ENCODE results near the gene TOGARAM2. TPM values are rescaled to one million over a fixed set of nuclear protein-coding genes. Genes with fewer than 3 reads are reported as not detected.

Gene TOGARAM2
- total and polyA plus RNA-seq, 2 of the 13 experiments (the other 11 are each of a cell fraction or from before 2014, with no cell fraction given), result under 0.01 to 0.05 TPM

GRCh38 chr2:29035016-29035745 is 54.1 kb downstream of the TOGARAM2 start:
- Histone ChIP-seq H2AFZ (ENCODE audit: low read length) (no peak overlapping the region), H3K4me1 (ENCODE audit: insufficient read depth, low read length) (no peaks in the 10 kb centered on the region), H3K9me3 (ENCODE audit: low read length) (no peaks in the 10 kb centered on the region), H3K4me3 (replicated peaks in 1 of 3; ENCODE audit: insufficient read depth in 1 of 3, low read depth in 2 of 3, low read length in 3 of 3) (no peak overlapping the region), H3K9ac (ENCODE audit: insufficient read depth, low read depth, low read length) (no peak overlapping the region), H3K27ac (ENCODE audit: extremely low read length, insufficient read depth, low read length) (no peak overlapping the region), H3K27me3 (ENCODE audit: control insufficient read depth in 1 of 2, insufficient read depth in 2 of 2, low read length in 2 of 2) (peaks cover 2 to 22% of the 10 kb centered on the region in 2 experiments; a peak in 3 of 5 replicates), H3K79me2 (ENCODE audit: insufficient read depth, low read length) (no peaks in the 10 kb centered on the region), H4K20me1 (ENCODE audit: insufficient read depth, low read length) (no peaks in the 10 kb centered on the region), H3K36me3 (replicated peaks in 1 of 2; ENCODE audit: control insufficient read depth in 1 of 2, insufficient read depth in 2 of 2, low read length in 2 of 2) (no peaks in the 10 kb centered on the region), H3K4me2 (ENCODE audit: low read depth, low read length) (no peak overlapping the region)
- POLR2A ChIA-PET, result no interaction called here
- WGBS (ENCODE audit: low lambda C conversion rate), result 46% methylated on average over 15 of the region's 17 CpGs
- no peak for ATAC-seq
- BruUV-seq (replicated peaks), result no TSS peak
- FAIRE-seq, result no peak
- in situ Hi-C loops (cut with HindIII; ENCODE audit: extremely low pct_ligation_motif_present, low pct_unique_long_range_greater_than_20kb) (no loop called here), intact Hi-C loops (cut with micrococcal nuclease; ENCODE audit: unreplicated experiment) (no loop called here)
- DNase-seq (ENCODE audit: low spot score), result no peak
- CTCF ChIA-PET (ENCODE audit: low intra/inter-chr PET ratio, low total read pairs), result no interaction called here
- TF ChIP-seq ZNF24 (IDR thresholded peaks at IDR 0.05) (no peak), ZNF296 (CRISPR knock-in tag; conservative IDR thresholded peaks at IDR 0.05) (no peak), ZNF737 (CRISPR knock-in tag; IDR thresholded peaks at IDR 0.05; ENCODE audit: borderline replicate concordance) (no peak), CHCHD3 (CRISPR knock-in tag; IDR thresholded peaks at IDR 0.05) (no peak), ZNF839 (CRISPR knock-in tag; IDR thresholded peaks at IDR 0.05; ENCODE audit: borderline replicate concordance) (no peak), PCBP2 (optimal IDR thresholded peaks at IDR 0.05; ENCODE audit: low read depth, low read length, poor library complexity, severe bottlenecking) (no peak), ZNF138 (CRISPR knock-in tag; IDR thresholded peaks at IDR 0.05; ENCODE audit: low read depth) (no peak), ZNF282 (IDR thresholded peaks at IDR 0.05; ENCODE audit: partially characterized antibody) (no peak), ZNF441 (CRISPR knock-in tag; IDR thresholded peaks at IDR 0.05; ENCODE audit: borderline replicate concordance) (no peak), ZC3H13 (CRISPR knock-in tag; IDR thresholded peaks at IDR 0.05) (no peak), ZNF430 (CRISPR knock-in tag; IDR thresholded peaks at IDR 0.05) (no peak), KLF12 (CRISPR knock-in tag; IDR thresholded peaks at IDR 0.05; ENCODE audit: borderline replicate concordance) (no peak), THAP11 (CRISPR knock-in tag; IDR thresholded peaks at IDR 0.05) (no peak)

All from HepG2 (cell line).